Neural cell (in vitro differentiated cells): ENCODE results near the gene TMEM53.

Source experiments
- EP300 ChIP-seq: fragments of 450-650 bp; conservative IDR thresholded peaks from 2 replicates; pipeline ENCODE4 v1.6.1; 2014; ENCODE audit warnings: antibody characterized with exemption, mild to moderate bottlenecking, moderate library complexity; ENCODE audit not compliant: poor library complexity, severe bottlenecking
- EZH2 ChIP-seq: fragments of 200-600, 300-800 bp; shearing (Covaris generic), sonication (generic); IDR thresholded peaks from 2 replicates; pipeline ENCODE4 v1.6.1; 2014; ENCODE audit warnings: antibody characterized with exemption, low read length, borderline replicate concordance, mild to moderate bottlenecking; ENCODE audit not compliant: insufficient read depth, poor library complexity, severe bottlenecking
- MXI1 ChIP-seq: fragments of 450-650 bp; conservative IDR thresholded peaks from 2 replicates; pipeline ENCODE4 v1.6.1; 2014; ENCODE audit warnings: antibody characterized with exemption, mild to moderate bottlenecking; ENCODE audit not compliant: poor library complexity, severe bottlenecking
- POLR2AphosphoS5 ChIP-seq: IDR thresholded peaks from 2 replicates; pipeline ENCODE4 v1.6.1; 2012
- REST ChIP-seq: IDR thresholded peaks from 2 replicates; pipeline ENCODE4 v1.6.1; 2012; ENCODE audit warnings: borderline replicate concordance
- SMC3 ChIP-seq: fragments of 450-650 bp; conservative IDR thresholded peaks from 2 replicates; pipeline ENCODE4 v1.6.1; 2014; ENCODE audit warnings: antibody characterized with exemption, mild to moderate bottlenecking, moderate library complexity; ENCODE audit not compliant: poor library complexity
- TAF1 ChIP-seq: IDR thresholded peaks from 2 replicates; pipeline ENCODE4 v1.6.1; 2012; ENCODE audit warnings: low read depth
- TF ChIP-seq, protein P1 (sequence below): fragments of 450-650 bp; IDR thresholded peaks from 2 replicates; pipeline ENCODE4 v1.5.1; 2014; ENCODE audit warnings: antibody characterized with exemption, mild to moderate bottlenecking, moderate library complexity; ENCODE audit not compliant: poor library complexity, severe bottlenecking

DNA sequence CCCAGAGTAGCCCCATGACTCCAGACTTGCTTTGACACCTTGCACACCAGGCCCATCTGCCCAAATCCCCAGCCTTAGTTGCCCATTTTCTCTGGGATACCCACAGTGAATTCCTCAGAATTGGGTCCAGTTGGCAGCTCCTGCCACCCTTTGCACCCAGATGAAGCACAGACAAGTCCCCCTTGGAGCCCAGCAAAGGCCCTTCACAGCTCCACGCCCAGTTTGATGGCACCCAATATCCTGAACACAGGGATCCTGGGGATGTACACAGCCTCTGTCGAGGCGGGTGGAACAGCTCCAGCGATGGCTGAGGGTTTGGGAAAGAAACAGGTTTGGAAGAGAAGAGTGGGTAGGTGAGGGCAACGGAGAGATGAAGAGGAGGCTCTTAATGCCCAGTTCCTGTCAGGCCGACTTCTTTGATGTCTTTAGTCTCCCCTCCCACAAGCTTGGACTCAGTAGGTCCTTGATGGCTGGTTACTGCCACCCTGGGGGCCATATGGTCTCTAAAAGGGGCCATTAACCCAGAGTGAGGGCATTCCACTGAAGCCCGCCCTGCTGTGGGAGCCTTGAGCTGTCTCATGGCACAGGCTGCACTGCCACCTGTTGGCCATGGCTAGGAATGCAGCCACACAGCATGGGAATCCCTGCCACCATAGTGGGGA, 21.7 kb downstream of the TMEM53 start:
- TF ChIP-seq EZH2 (no peak), MXI1 (no peak), EP300 (no peak), TAF1 (no peak), REST (no peak), POLR2AphosphoS5 (no peak), SMC3 (peak; percentile 96)
- TF ChIP-seq, protein P1, sequence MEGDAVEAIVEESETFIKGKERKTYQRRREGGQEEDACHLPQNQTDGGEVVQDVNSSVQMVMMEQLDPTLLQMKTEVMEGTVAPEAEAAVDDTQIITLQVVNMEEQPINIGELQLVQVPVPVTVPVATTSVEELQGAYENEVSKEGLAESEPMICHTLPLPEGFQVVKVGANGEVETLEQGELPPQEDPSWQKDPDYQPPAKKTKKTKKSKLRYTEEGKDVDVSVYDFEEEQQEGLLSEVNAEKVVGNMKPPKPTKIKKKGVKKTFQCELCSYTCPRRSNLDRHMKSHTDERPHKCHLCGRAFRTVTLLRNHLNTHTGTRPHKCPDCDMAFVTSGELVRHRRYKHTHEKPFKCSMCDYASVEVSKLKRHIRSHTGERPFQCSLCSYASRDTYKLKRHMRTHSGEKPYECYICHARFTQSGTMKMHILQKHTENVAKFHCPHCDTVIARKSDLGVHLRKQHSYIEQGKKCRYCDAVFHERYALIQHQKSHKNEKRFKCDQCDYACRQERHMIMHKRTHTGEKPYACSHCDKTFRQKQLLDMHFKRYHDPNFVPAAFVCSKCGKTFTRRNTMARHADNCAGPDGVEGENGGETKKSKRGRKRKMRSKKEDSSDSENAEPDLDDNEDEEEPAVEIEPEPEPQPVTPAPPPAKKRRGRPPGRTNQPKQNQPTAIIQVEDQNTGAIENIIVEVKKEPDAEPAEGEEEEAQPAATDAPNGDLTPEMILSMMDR, result peak; percentile 98
